Choroid plexus epithelial cell (primary cell): ENCODE results near the gene RAF1.

Experiments
- DNase-seq: peaks from one replicate; pipeline ENCODE4 v3.0.0-alpha.2; 2010; ENCODE audit warnings: low read depth
- H3K4me3 ChIP-seq: 2 replicates; pipeline ENCODE4 v1.5.1; 2011; ENCODE audit warnings: low read depth, mild to moderate bottlenecking, control low read depth, low read length, moderate library complexity
- CTCF ChIP-seq: conservative IDR thresholded peaks from 2 replicates; pipeline ENCODE4 v1.5.1; 2011; ENCODE audit warnings: low read depth, mild to moderate bottlenecking, control low read depth, inconsistent platforms, low read length, moderate library complexity

RAF1 gene

GRCh38 chr3:12624056-12624455, 39.9 kb downstream of the RAF1 start:
- no peak overlapping the region for H3K4me3 ChIP-seq
- TF ChIP-seq CTCF: no peak
- no peak for DNase-seq

- DNase-seq: no peak
- no peak overlapping the region for H3K4me3 ChIP-seq
- TF ChIP-seq CTCF: no peak
These were observed 41.6 kb downstream of the RAF1 start for GRCh38 chr3:12622335-12622734.

- no peak for TF ChIP-seq CTCF
- H3K4me3 ChIP-seq: no peak overlapping the region
- no peak for DNase-seq
These were observed 43.2 kb downstream of the RAF1 start for GRCh38 chr3:12620729-12621128.

- H3K4me3 ChIP-seq: no peak overlapping the region
- DNase-seq: no peak
- no peak for TF ChIP-seq CTCF
These were observed 43.6 kb downstream of the RAF1 start for GRCh38 chr3:12620305-12620704.

GRCh38 chr3:12618426-12618825, 45.5 kb downstream of the RAF1 start:
- no peak overlapping the region for H3K4me3 ChIP-seq
- no peak for DNase-seq
- no peak for TF ChIP-seq CTCF

- no peak overlapping the region for H3K4me3 ChIP-seq
- DNase-seq: no peak
- no peak for TF ChIP-seq CTCF
These were observed 48.7 kb downstream of the RAF1 start for GRCh38 chr3:12615266-12615665.

GRCh38 chr3:12613250-12613649, 50.7 kb downstream of the RAF1 start:
- no peak for DNase-seq
- no peak for TF ChIP-seq CTCF

More at GRCh38 chr3:12613250-12613649, 50.7 kb downstream of the RAF1 start:
- no peak overlapping the region for H3K4me3 ChIP-seq
